Left ventricle myocardium superior (tissue), 1 donor: Measurements from ENCODE around the gene FAM13A. TPM values are rescaled to one million over a fixed set of nuclear protein-coding genes. Genes with fewer than 3 reads are reported as not detected.

Experiments used
- ATAC-seq: fragments of 200-7000 bp; cut with Tn5 transposase; one replicate; pipeline ENCODE4 v1.9.1; 2020; ENCODE audit warnings: mild to moderate bottlenecking, moderate library complexity
- DNase-seq: peaks from one replicate; pipeline ENCODE4 v3.0.0-alpha.2; 2020
- intact Hi-C: fragments of 100-400 bp; cut with micrococcal nuclease; formaldehyde crosslinking; loops from one replicate; pipeline ENCODE4 v1.11.0; 2022
- total RNA-seq: library from RNA; stranded (reverse); fragmentation: NEBNext Ultra II Directional; extraction: Animal tissue kit (Norgen Biotek cat#: 25700); gene quantifications from one replicate; pipeline ENCODE4 v1.2.1, GENCODE V29; 2021
- donor health status: DM: no; HTN: yes; CAD: no; lungs with severe emphysema.

The FAM13A gene
- total RNA-seq, 1 donor from 2014 or later: 13.7 TPM

- ATAC-seq (no peak), DNase-seq (no peak)
- intact Hi-C loops: no loop called here
These were observed 249.5 kb downstream of the FAM13A start for GRCh38 chr4:88807499-88807898.

- intact Hi-C loops: no loop called here
- no peak for DNase-seq
- ATAC-seq: no peak
These were observed 252.8 kb downstream of the FAM13A start for GRCh38 chr4:88804234-88804633.

DNA sequence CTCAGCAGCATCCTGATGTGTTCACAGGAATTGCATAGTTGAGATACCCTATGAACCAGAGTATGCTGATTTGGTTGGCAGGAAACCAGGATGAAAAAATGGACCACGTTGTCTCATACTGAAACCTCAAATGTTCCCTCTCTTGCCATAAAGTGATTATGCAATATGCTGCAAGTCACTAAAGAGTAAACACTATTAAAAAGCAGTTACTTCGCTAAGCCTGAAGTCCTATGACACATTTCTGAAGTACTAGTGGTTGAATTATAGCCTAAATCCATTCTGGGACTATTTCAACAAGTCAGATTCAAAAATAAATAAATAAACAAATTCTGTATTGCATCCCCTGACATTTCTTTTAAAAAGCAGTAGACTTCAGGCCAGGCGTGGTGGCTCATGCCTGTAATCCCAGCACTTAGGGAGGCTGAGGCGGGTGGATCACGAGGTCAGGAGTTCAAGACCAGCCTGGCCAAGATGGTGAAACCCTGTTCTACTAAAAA is 253.3 kb downstream of the FAM13A start:
- intact Hi-C loops: no loop called here
- DNase-seq: no peak
- ATAC-seq: peak; percentile 89

- DNase-seq (no peak), ATAC-seq (peak; percentile 37)
- intact Hi-C loops: no loop called here
These were observed 254.2 kb downstream of the FAM13A start for GRCh38 chr4:88802585-88803286.

DNA sequence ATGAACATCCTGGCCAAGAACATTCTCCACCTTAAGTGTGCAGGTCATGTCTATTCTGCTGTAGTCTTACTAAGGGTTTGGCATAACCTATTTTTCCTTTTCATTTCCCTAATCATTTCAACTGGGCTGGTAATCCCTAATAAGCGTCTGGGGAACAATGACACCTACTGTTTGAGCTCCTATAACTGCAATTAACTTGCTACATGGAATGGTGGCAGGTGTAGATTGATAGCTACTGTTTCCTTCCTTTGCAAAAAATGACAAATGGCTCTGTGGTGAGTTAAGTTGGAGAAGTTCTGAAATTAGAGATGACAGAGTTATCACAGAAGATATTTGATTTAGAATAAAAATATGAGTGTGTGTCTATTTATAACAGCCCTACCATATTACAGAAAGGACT is 254.8 kb downstream of the FAM13A start:
- ATAC-seq: no peak
- intact Hi-C loops: no loop called here
- no peak for DNase-seq

DNA sequence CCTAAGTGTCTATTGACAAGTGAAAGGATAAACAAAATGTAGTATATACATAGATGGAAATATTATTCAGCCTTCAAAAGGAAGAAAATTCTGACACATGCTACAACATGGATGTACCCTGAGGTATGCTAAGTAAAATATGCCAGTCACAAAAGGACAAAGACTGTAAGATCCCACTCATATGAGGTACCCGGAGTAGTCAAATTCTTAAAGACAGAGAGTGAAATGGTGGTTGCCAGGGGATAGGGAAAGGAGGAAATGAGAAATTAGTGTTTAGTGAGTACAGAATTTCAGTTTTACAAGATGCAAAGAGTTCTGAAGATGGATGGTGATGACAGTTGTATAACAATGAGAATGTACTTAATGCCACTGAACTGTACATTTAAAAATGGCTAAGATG is 257.1 kb downstream of the FAM13A start:
- ATAC-seq: no peak
- intact Hi-C loops: no loop called here
- DNase-seq: no peak

DNA sequence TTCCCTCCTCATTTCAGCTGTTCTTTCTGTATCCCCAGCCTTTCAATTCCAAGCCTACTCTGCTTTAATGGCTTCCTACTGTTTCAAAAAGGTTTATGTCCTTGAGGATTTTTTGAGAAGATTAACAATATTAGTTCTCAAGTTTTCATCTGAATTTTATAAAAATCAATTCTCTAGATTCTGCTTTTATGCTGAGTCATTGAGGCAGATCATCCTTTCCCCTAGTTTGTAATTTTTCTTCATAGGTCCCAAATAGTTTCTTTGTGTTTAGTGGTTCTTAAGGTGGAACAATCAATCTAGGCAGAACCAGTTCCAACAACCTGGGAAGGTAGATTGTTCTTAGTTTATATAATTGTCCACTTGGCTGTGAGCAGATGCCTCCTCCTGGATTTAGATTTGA is 259.3 kb downstream of the FAM13A start:
- ATAC-seq (no peak), DNase-seq (no peak)
- intact Hi-C loops: no loop called here

DNA sequence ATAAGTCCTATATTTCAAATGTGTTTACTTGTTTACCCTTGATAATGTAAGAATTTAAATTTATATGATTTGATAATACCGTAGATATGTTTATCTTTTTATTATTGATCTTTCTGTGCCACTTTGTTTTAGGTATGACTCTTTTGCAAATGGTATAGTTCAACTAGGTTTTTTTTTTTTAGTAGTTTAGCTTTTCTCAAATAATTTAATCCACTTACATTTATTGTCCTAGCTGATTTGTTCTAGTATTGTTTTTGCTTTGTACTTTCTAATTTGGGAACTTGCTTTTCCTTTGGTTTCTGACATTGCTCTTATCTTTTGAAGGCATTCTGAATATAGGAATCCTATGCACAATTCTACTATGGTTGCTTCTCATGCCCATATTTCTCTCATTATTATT is 260.4 kb downstream of the FAM13A start:
- intact Hi-C loops: no loop called here
- ATAC-seq (no peak), DNase-seq (no peak)

- ATAC-seq: no peak
- DNase-seq: no peak
- intact Hi-C loops: no loop called here
These were observed 262.0 kb downstream of the FAM13A start for GRCh38 chr4:88794952-88795351.

GRCh38 chr4:88794087-88794690 is 262.8 kb downstream of the FAM13A start:
- DNase-seq (no peak), ATAC-seq (no peak)
- intact Hi-C loops: no loop called here

DNA sequence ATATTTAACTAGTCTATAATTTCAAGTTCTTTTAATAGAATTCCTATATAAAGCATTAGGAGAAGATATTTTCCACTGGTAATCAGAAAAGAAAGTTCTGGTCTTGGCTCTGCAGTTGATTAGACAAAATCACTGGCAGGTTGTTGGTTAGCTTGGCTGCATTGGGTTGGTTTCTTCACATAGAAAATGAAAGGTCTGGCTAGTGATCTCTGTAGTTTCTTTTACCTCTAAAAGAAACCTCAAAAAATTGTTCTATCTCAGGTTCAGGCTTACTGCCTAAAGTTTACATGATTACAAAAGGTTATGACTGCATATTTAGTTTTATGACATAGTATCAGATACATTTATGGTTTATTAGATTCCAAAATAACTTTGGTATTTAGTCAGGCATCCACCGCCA is 263.5 kb downstream of the FAM13A start:
- DNase-seq (no peak), ATAC-seq (no peak)
- intact Hi-C loops: no loop called here

DNA sequence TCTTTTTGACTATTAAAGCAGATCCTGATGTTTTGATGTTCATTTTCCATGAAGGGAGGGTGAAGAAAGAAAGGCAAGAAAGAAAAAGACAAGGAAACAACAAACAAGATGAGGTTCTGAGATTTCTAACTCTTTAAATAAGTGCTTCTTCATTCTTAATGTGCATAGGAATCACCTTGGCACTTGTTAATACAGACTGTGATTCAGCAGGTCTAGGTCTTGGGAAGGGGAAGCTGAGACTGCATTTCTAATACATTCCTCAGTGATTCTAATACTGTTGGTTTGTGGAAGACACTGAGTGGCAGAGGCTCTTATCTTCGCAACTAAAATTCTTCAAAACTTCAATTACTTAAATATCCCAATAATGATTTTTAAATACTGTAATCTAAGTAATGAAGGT is 264.2 kb downstream of the FAM13A start:
- no peak for ATAC-seq
- intact Hi-C loops: no loop called here
- no peak for DNase-seq

- intact Hi-C loops: no loop called here
- no peak for DNase-seq
- ATAC-seq: no peak
These were observed 264.7 kb downstream of the FAM13A start for GRCh38 chr4:88792268-88792781.

- no peak for DNase-seq
- ATAC-seq: no peak
- intact Hi-C loops: no loop called here
These were observed 265.7 kb downstream of the FAM13A start for GRCh38 chr4:88791274-88791673.

- DNase-seq (no peak), ATAC-seq (no peak)
- intact Hi-C loops: no loop called here
These were observed 268.1 kb downstream of the FAM13A start for GRCh38 chr4:88788895-88789294.

GRCh38 chr4:88788424-88788823 is 268.6 kb downstream of the FAM13A start:
- no peak for DNase-seq
- ATAC-seq: no peak
- intact Hi-C loops: no loop called here

DNA sequence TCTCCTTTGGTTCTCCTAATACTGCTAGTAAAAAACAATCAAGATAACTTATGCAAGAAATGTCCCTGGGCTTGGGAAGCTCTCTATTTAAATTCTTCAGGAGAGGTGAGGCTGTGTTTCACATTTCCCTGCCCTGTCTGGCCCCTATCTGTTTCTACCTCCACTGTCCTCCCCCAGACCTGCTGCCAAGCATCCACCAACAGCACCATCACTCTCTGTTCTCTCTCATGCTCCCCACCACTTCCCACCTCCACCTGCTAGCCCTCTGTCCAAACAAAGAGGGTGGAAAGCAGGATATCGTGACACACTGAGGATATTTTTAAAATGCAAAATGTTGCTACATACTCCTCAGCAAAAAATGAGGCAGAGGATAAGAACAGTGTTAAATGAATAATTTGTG is 271.0 kb downstream of the FAM13A start:
- intact Hi-C loops: no loop called here
- ATAC-seq (no peak), DNase-seq (no peak)

- intact Hi-C loops: no loop called here
- DNase-seq: no peak
- no peak for ATAC-seq
These were observed 276.6 kb downstream of the FAM13A start for GRCh38 chr4:88780389-88780788.

DNA sequence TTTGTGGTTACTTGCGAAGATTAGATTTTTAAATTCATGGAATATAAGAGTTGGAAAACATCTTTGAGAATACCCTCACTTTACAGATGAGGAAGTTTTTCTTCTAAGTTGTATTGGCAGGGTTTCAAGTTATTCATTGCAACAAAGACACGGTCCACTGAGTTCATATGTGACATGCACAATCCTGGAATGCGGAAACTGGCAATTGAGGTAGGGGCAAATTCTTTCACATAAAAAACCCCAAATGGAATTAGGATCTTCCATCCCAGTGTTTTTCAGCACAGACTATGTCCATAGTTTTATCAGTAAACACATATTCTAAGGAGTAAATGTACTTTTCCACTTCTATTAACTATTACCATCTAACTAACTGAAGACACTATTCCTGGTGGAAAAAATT is 277.6 kb downstream of the FAM13A start:
- intact Hi-C loops: no loop called here
- no peak for DNase-seq
- no peak for ATAC-seq

GRCh38 chr4:88775529-88775928 is 281.5 kb downstream of the FAM13A start:
- DNase-seq (no peak), ATAC-seq (no peak)
- intact Hi-C loops: no loop called here

DNA sequence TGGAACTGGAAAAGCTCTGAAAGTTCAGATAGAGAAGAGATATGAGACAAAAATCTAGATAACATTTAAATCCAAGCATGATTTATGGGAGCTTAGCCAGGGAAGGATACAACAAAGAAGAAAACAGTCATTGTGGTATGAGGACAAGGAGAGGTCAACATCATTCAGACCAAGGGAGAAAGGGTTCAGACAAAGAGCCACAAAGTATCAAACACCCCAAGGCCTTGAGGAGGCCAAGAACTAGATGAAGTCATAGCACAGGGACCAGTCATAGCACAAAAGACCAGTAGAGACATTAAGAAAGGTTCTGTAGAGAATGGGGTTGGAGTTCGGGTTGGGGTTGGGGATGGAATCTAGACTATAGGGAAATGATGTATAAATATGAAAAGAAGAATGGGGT is 282.0 kb downstream of the FAM13A start:
- intact Hi-C loops: no loop called here
- no peak for DNase-seq
- no peak for ATAC-seq
